HG02938 (cell line): ENCODE data around the gene ADGRL3.

Source experiments
- ATAC-seq: cut with Tn5 transposase; IDR thresholded peaks from one replicate; pipeline ENCODE4 v1.9.1; 2021; ENCODE audit warnings: mild to moderate bottlenecking, moderate library complexity; ENCODE audit not compliant: unreplicated experiment

ADGRL3 gene

GRCh38 chr4:61275241-61275640, 75.1 kb downstream of the ADGRL3 start:
- ATAC-seq, result no peak

GRCh38 chr4:61276029-61276428, 75.9 kb downstream of the ADGRL3 start:
- ATAC-seq, result no peak

- ATAC-seq, result no peak
These were observed 77.9 kb downstream of the ADGRL3 start for GRCh38 chr4:61277785-61278760.

GRCh38 chr4:61292322-61292721, 92.2 kb downstream of the ADGRL3 start:
- no peak for ATAC-seq

GRCh38 chr4:61293707-61294400, 93.7 kb downstream of the ADGRL3 start:
- no peak for ATAC-seq

- ATAC-seq, result no peak
These were observed 94.8 kb downstream of the ADGRL3 start for GRCh38 chr4:61294936-61295335.

GRCh38 chr4:61296144-61296543, 96.0 kb downstream of the ADGRL3 start:
- no peak for ATAC-seq

- no peak for ATAC-seq
These were observed 98.1 kb downstream of the ADGRL3 start for GRCh38 chr4:61298178-61298740.

- ATAC-seq, result no peak
These were observed 99.2 kb downstream of the ADGRL3 start for GRCh38 chr4:61299316-61299715.

GRCh38 chr4:61300266-61300844, 100.2 kb downstream of the ADGRL3 start:
- ATAC-seq, result no peak

GRCh38 chr4:61301271-61301670, 101.1 kb downstream of the ADGRL3 start:
- ATAC-seq, result no peak

- ATAC-seq, result no peak
These were observed 107.9 kb downstream of the ADGRL3 start for GRCh38 chr4:61308033-61308432.

- ATAC-seq, result no peak
These were observed 109.5 kb downstream of the ADGRL3 start for GRCh38 chr4:61309616-61310015.

GRCh38 chr4:61312526-61312925, 112.4 kb downstream of the ADGRL3 start:
- no peak for ATAC-seq

- ATAC-seq, result no peak
These were observed 118.3 kb downstream of the ADGRL3 start for GRCh38 chr4:61318431-61318830.

- no peak for ATAC-seq
These were observed 119.0 kb downstream of the ADGRL3 start for GRCh38 chr4:61319156-61319555.

- ATAC-seq, result no peak
These were observed 120.0 kb downstream of the ADGRL3 start for GRCh38 chr4:61320154-61320553.

GRCh38 chr4:61320631-61321030, 120.5 kb downstream of the ADGRL3 start:
- no peak for ATAC-seq

GRCh38 chr4:61332693-61333092, 132.6 kb downstream of the ADGRL3 start:
- ATAC-seq, result no peak

- ATAC-seq, result no peak
These were observed 133.4 kb downstream of the ADGRL3 start for GRCh38 chr4:61333490-61333889.

- ATAC-seq, result no peak
These were observed 135.2 kb downstream of the ADGRL3 start for GRCh38 chr4:61335241-61335763.
